Lower leg skin (tissue), 3 donors: ENCODE measurements around the gene TMEM269.

ENCODE experiments used
- CTCF ChIP-seq, 3 donors: fragments of 450-650 bp; IDR thresholded peaks; one replicate each; pipeline ENCODE4 v1.5.1; 2016; ENCODE audit warnings: antibody characterized with exemption in 3 of 3, mild to moderate bottlenecking in 3 of 3, moderate library complexity in 2 of 3
- POLR2A ChIP-seq, 2 donors: fragments of 450-650 bp; IDR thresholded peaks; one replicate each; pipeline ENCODE4 v1.6.1; 2016 to 2017; ENCODE audit warnings: antibody characterized with exemption in 2 of 2, mild to moderate bottlenecking in 1 of 2, moderate library complexity in 1 of 2

- no peak for TF ChIP-seq CTCF (IDR thresholded peaks at IDR 0.05)
- TF ChIP-seq POLR2A (IDR thresholded peaks at IDR 0.05), result no peak
Observed at GRCh38 chr1:42786097-42786496, 1.3 kb downstream of the TMEM269 start.
